GM21786 (cell line): Measurements from ENCODE around the gene USP20.

Experiments used
- ATAC-seq: cut with Tn5 transposase; IDR thresholded peaks from one replicate; pipeline ENCODE4 v1.9.1; 2021; ENCODE audit not compliant: unreplicated experiment

USP20 gene

DNA sequence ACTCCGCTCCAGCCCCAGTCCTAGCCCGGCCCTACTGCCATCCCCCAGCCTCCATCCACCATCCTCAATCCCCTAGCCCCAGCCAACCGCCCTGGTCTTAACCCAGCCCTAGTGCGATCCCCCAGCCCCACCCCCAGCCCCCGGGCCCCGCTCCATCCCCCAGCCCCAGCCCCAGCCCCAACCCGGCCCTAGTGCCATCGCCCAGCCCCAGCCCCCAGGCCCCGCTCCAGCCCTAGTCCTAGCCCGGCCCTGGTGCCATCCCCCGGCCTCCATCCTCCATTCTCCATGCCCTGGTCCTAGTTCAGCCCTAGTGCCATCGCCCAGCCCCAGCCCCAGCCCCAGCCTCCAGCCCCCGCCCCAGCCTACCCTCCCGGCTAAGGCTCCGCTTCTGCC is 11.7 kb upstream of the USP20 start:
- ATAC-seq = peak; percentile 5

DNA sequence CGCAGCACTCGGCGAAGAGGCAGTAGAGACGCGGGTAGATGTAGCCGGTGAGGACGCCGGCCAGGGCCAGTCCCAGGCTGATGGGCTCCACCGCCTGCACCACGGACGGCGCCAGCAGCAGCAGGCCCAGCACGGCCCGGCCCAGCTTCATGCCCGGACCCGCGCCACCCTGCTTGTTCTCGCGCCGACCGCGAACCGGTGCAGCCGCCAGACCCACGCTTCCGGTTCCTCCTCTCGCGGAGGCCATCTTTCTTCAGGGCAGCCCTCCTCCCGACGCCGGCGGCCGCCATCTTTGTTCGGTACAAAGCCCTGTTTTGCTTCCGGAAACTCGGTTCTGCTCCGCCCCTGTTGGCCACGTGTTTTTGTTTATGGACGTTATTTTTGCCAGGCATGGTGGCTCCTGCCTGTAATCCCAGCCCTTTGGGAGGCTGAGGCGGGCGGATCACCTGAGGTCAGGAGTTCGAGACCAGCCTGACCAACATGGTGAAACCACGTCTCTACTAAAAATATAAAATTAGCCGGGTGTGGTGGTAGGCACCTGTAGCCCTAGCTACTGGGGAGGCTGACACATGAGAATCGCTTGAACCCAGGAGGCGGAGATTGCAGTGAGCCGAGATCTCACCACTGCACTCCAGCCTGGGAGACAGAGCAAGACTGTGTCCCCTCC is 11.2 kb upstream of the USP20 start, which contains the start of gene TOR1A:
Gene TOR1A, minus strand, starts transcription at position 202 of the 667 bp plus-strand sequence. Its CDS starts 51 bp downstream, at position 151.
- ATAC-seq = peak; percentile 90

DNA sequence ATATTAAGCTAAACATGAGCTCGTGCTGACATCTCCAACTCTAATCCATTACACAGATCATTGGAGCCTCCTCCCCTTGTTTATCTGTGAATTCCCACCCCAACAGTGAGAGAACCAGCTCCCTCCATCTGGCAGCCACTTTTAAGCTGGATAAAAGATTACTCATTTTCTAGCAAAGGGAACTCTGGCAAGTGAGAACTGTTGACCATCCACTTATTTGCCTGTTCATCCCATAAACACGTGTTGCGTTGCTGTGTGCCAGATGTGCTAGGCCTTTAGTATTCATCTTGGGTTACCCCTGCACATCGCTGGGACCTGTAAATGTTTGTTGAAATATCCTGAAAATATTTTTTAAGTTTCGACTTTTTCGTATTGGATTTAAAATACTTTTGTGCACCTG is 8.9 kb upstream of the USP20 start:
- ATAC-seq = no peak

DNA sequence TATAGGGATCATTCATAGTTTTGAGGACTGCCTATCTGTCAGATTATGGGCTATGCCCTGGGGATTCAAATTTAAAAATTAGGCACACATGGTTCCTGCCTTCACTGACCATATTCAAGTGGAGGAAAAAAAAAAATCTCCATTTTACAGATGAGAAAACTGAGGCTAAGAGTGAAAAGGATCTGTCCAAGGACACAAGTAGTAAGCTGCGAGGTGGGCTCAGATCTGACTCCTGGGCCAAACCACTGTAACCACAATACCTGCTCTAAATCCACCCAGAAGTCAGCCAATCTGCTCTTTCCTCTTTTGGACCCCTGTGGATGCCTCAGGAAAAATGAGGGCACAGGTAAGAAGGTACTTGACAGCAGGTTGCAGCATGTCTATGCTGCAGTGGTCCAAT is 8.5 kb upstream of the USP20 start:
- no peak for ATAC-seq

DNA sequence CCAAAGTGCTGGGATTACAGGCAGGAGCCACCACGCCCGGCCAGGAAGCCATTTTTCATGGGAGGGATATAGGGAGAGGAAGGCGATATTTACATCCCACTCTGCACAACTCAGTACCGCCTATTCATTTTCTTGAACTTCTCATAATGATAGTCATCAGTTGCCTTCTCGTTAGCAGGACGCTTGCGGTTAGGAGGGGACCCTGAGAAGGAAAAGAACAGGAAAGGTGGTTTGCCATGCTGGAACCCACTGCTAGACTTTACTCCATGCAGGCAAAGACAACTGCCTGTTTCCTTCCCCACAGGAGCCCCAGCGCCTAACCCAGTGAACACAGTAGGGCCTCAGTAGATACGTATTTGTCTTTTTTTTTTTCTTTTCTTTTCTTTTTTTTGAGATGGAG is 7.2 kb upstream of the USP20 start:
- no peak for ATAC-seq

GRCh38 chr9:129828969-129829368 is 6.3 kb upstream of the USP20 start:
- ATAC-seq = no peak

DNA sequence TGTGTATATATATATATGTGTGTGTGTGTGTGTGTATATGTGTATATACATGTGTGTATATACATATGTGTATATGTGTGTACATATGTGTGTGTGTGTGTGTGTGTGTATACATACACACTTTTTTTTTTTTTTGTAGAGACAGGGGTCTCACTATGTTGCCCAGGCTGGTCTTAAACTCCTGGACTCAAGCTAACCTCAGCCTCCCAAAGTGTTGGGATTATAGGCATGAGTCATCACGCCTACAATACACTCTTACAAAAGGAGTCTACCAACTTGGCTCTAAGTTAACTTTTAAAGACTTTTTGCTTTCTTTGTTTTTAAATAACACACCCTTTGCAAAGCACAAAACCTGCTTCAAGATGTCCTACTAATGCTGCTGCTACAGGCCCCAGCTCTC is 2.3 kb upstream of the USP20 start:
- no peak for ATAC-seq

GRCh38 chr9:129834489-129835127 is 650 bp upstream of the USP20 start:
- ATAC-seq = peak; percentile 28

DNA sequence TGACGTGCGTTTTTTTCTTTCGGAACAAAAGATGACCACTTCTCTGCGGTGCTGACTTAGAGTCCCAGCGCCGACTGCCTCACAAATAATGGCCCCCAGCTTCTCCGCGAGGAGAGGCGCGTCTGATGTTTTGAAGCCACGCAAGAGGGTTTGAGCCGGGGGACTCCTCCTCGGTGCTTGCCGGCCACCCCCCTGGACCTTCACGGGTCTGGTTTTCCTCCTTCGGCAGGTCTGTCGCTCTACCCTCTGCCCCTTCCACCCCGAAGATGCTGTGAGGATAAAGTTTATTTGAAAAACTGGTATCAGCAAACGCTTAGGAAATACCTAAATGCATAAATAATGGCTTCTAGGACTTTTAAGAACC is 584 bp downstream of the USP20 start:
- ATAC-seq = no peak

DNA sequence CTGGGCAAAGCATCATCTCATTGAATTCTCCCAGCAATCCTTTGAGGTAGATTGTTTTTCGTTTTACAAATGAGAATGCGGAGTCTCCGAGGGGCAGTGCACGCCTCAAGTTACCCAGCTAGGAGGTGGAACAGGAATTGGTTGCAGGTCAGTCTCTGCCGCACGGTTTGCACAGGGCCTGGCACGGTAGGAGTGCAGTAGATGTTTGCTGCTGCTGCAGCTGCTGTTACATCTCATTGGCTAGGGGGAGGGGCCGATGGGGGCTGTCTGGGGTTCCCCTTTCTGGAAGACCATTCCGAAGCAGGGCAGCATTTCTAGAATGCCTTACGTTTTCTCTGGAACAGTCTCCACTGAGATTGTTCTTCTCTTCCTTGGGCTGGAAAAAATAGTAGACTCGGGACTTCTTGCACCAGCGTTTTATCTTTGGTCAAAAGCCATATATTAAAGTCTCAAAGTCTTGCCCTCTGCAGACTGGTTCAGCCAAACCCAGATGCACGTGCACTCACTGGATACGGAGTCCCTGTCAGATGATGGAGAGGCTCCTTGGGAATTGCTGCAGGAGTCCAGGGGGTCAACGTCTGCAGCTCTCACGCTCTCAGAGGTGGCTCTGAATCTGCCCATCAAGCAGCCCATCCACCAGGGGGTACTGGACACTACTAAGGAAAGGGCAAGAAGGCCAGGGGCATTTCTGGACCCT is 1.2 kb downstream of the USP20 start:
- no peak for ATAC-seq

GRCh38 chr9:129838707-129839259 is 3.5 kb downstream of the USP20 start:
- no peak for ATAC-seq

DNA sequence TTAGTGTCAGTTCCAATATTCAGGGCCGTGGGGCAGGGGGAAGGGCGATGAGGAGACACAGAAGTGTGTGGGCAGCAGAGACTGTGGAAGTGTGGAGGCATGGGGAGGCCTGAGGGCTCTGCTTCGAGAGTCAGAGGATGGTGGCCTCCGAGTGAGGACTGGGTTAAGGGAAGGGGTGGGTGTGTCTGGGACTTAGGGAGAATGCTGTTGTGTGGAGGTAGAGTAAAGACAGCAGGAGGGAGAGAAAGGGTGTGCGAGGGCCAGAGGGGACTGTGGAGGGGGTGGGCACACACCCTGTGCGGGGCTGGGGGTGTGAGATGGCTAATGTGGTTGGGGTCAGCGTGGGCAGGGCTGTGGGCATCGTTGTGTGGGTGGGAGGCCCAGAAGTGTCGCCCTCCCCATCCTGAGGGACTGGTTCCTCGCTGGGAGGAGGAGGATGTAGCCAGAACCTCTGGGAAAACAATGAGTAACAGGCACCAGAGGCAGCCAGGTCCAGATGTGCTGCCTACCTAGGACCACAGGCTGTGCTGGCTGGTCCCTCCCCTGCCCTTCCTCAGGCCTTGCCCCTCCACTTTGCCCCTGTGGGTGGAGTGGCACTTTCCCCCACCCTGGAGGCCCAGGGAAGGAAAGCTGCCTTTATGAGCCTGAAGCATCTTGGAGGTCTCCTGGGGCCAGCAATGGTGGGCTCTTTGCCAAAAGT is 4.2 kb downstream of the USP20 start:
- ATAC-seq = no peak

- ATAC-seq = no peak
Observed at GRCh38 chr9:129840034-129840433, 4.8 kb downstream of the USP20 start.

DNA sequence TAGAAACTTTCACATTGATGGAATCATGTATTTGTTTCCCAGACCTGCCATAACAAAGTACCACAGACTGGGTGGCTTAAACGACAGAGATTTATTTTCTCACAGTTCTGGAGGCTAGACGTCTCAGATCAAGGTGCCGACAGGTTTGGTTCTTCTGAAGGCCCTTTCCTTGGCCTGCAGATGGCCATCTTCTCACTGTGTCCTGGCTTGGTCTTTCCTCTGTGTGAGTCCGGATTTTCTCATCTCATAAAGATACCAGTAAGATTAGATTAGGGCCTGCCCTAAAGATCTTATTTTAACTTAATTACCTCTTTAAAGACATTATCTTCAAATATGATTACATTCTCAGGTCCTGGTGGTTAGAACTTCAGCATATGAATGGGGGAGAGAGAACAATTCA is 5.8 kb downstream of the USP20 start:
- ATAC-seq = no peak

DNA sequence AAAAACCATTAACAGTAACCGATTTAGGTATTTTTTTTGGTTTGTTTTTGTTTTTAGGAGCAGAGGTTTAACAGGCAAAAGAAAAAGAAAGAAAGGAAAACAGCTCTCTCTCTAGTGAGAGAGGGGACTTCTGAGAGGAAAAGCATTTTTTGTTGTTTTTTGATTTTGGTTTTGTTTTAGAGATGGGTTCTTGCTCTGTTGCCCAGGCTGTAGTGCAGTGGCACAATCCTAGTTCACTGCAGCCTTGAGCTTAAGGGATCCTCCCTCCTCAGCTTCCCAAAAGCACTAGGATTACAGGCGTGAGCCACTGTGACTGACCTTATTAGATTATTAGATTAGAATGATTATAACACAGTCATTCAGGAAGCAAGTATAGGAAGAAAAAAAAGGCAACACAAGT is 10.1 kb downstream of the USP20 start:
- ATAC-seq = no peak

GRCh38 chr9:129848712-129849441 is 13.6 kb downstream of the USP20 start:
- ATAC-seq = no peak

- ATAC-seq = no peak
Observed at GRCh38 chr9:129849901-129850300, 14.6 kb downstream of the USP20 start.

DNA sequence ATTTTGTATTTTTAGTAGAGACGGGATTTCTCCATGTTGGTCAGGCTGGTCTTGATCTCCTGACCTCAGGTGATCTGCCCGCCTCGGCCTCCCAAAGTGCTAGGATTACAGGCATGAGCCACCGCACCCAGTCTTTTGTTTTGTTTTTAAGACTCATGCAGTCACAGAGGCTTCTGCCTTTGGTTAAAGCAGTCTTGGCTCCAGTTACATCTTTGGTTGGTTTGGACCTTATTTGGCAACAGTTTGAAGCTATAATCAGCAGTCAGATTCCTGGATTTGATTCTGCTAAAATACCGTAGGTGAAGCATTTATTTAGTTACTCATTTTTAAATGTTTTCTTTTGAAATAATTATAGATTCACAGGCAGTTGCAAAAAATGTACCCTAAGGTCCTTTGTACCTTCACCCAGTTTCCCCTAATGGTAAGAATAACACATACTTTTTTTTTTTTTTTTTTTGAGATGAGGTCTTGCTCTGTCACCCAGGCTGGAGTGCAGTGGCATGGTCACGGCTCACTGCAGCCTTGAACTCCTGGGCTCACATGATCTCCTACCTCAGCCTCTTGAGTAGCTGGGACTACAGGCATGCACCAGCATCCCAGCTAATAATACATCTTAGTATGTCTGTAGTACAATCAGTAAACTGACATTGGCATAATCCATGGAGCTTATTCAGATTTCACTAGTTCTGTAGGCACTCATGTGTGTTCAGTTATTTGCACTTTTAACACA is 15.7 kb downstream of the USP20 start:
- ATAC-seq = no peak

GRCh38 chr9:129851821-129852220 is 16.6 kb downstream of the USP20 start:
- no peak for ATAC-seq

- no peak for ATAC-seq
Observed at GRCh38 chr9:129852579-129852978, 17.3 kb downstream of the USP20 start.
